ENCODE results near the gene NLRC3.

The NLRC3 gene

DNA sequence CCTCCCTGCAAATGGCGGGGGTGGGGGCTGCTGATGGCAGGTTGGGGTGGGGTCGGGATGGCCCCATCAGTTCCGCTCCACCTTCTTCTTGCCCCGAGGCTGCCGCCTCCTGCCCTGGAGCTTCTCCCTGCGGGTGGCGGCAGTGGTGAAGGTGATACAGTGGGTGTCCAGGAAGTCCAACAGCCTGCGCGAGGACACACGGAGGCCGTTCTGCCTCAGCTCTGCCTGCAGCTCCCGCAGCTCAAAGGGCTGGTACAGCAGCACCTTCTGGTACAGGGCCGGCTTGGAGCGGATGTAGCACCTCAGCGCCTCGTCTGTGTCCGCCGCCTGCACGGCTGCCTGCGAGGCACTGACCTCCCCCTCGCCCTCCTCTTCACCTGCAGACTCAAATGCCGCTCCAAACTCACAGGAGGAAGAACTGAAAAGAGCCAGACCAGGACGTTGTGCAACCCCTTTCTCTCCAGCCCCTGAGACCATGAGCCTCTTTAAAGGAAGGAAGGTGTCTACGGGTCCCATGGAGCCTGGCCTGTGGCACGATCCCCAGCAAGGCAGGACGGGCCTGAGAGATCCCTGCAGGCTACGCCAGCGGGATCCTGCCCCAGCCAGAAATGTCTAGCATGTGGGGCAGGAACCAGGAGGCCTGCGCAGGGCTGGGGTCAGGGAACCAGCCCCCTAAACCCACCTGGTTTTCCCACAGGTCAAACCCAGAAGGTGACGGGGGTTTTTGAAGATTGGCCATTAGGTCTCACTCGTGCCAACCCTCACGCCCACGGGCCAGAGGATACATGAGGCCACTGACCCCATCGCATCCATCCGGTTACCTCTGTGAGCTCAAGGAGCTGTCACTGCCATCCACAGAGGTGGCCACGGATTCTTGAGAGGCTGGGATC lies 5.3 kb upstream of the NLRC3 start:
- Histone ChIP-seq H3K27ac (no peak overlapping the region), H3K4me3 (no peak overlapping the region)

DNA sequence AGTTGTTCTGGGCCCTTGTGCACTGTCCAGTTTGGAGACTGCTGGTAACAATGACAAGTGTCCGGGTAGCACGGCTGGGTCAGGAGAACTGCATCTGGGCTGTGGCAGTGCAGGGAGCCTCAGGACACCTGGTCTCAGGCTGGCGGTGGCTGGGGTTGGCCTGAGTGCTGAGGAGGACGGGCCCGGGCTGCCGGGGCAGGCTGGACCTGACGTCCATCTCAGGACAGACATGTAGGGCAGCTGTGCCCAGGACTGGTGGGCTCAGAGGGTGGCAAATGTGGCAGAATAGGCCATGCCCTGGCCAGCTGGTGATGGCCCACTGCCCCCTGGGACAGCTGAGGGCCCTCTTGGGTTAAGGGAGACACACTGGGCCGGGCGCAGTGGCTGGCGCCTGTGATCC lies 4.2 kb upstream of the NLRC3 start:
- no peak overlapping the region for H3K4me3 ChIP-seq
- H3K27ac ChIP-seq, result no peak overlapping the region

DNA sequence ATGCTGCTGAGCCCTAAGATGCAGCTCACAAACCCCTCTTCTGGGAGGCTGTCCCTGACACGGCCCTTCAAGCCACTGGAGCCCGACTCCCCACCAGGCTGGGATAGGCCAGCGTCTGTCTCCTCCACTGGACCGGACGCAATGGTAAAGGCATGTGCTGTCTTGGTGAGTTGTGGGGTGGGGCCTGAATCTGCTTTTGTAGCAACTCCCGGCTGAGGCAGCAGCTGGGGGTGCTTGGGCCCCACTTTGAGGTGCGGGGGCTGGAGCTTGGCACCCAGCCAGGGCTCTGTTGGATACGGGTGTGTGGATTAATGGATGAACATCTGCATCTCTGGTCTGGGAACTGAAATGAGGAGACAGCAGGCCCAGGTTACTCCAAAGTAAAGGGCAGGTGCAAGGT lies 3.5 kb upstream of the NLRC3 start:
- Histone ChIP-seq H3K27ac (peak overlapping the region in 5 of 21 experiments; percentile 6 to 95 (median 77)), H3K4me3 (no peak overlapping the region)

DNA sequence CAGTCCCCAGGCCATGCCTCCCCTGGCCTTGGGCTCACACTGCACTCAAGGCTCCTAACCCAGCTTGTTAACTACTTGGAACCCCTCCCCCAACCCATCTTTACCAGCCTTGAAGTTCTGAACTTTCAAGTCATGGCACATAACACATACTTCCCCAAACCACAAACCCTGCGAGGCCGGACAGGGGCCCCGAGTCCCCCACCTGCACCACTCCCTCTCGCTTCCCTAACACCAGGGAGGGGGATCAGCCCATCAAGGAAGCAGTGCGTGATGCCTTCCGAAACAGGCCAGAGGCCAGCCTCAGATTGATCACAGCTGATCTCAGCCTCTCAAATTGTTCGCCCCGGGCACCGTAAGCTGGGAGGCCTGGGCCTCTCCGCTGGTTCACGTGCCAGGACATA lies 3.0 kb upstream of the NLRC3 start:
- Histone ChIP-seq H3K27ac (peak overlapping the region in 6 of 21 experiments; percentile 6 to 95 (median 83)), H3K4me3 (no peak overlapping the region)

DNA sequence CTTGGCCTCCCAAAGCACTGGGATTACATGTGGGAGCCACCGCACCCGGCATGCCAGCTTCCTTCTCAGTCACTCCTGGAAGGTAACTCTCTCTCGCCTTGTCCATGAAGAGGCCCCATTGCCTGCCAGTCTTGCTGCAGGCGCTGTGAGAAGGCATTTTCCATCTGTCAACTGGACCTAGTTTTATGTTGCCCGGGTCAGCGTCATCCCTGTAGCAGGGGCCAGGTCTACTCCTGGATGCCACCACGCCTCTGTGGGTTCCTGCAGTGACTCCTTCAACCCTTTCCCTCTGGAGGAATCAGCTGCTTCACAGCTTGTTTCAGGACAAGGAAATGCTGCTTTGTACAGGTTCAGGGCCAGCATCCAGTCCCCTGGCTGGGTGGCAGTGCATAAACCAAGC lies 2.6 kb upstream of the NLRC3 start:
- peak overlapping the region in 9 of 21 experiments; percentile 6 to 95 (median 87) for H3K27ac ChIP-seq
- H3K4me3 ChIP-seq, result no peak overlapping the region

DNA sequence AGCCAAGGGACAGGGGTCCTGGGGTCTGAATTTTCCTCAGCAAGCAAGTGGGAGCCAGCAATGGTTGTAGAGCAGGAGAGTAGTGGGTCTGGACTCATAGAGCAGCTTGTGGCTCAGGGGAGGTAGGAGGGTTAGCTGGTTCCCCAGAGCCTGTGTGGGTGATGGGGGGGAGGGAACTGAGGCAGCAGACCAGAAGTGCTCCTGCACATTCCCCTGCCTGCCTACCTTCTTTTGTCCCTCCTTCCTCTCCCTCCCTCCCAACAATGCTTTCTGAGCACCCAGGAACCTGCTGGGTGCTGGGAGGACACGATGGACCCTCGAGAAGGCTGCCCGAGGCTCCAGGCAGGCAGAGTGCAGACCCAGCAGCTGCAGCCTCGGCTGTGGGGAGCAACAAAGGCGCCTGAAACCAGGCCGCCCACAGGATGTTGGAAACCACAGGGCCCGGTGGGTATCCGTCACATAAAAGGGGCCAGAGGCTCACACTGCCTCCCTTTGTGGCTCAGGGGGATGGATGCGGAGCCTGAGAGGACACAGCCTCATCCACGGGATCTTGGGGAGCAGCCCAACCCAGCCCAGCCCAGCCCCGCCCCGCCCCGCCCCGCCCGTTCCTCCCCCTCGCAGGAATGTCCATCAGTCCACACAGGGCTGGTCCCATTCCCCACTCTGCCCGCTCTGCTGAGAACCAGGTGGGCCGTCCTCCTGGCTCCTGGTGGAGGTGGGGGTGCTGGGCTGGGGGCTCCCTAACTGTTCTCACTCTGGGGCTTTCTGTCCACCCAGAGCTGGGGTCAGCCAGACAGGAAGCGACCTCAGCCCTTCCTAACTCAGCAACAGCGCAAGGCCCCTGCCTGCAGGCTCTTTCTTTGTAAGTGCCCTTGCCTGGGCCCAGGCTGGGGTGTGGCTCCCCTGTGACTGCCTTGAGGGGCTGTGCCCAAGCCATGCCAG lies 1.7 kb upstream of the NLRC3 start:
- H3K4me3 ChIP-seq, result no peak overlapping the region

DNA sequence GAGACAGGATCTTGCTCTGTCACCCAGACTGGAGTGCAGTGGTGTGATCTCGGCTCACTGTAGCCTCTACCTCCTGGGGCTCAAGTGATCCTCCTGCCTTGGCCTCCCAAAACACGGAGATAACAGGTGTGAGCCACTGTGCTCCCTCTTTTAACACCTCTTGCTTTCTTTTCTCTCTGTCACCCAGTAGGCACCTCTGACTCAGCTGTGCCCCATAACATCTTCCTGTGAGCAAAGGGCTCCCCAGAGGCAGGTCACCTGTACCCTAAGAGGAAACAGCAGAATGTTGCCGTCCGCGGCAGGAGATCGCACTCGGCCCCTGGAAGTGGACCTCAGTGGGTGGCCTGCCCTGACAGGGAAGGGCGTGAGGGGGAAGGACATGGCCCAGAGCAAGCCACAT lies 918 bp upstream of the NLRC3 start:
- Histone ChIP-seq H3K4me3 (no peak overlapping the region), H3K27ac (peak overlapping the region in 12 of 21 experiments; percentile 34 to 95 (median 80))

More for the DNA sequence above, 1.7 kb upstream of the NLRC3 start:
- peak overlapping the region in 13 of 21 experiments; percentile 2 to 95 (median 77) for H3K27ac ChIP-seq

DNA sequence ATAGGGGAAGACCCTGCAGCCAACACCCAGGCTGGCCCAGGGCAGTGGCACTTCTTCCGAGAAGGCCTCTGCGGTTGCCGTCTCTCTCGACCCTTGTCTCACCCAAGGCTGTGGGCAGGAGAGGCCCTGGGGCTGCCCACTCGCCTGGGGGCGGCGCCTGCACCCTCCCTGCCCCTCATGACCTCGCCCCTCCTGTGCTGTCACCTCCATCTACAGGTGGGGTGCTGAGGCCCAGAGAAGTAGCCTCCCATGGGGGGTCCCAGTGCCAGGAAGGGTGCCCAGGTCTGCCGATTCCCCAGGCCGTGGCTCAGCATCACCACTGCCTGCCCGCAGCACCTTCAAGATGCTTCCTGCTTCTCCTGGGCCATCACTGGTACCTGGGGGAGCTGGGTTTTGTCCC lies 992 bp downstream of the NLRC3 start:
- Histone ChIP-seq H3K4me3 (peak overlapping the region; percentile 17 to 41 (median 31)), H3K27ac (peak overlapping the region in 10 of 21 experiments; percentile 18 to 95 (median 84))

DNA sequence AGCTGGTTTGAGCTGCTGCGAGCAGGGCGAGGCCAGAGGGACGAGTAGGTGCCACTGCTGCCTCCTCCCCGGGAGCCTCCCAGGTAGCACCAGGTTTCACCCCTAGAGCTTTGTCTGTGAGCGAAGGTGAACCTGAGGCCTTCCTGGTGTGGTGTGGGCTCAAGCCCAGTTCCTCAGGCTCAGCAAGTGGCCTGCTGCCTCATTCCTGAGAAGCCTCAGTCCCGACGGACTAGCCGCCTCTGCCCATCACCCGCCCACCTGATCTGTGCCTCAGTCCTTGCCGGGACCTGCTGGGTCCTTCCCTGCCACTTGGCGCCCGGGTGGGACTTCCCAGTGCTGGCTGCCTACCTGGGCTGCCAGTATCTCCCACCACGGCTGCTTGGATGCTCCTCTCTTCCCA lies 1.7 kb downstream of the NLRC3 start:
- H3K27ac ChIP-seq, result peak overlapping the region in 8 of 21 experiments; percentile 42 to 95 (median 88)

DNA sequence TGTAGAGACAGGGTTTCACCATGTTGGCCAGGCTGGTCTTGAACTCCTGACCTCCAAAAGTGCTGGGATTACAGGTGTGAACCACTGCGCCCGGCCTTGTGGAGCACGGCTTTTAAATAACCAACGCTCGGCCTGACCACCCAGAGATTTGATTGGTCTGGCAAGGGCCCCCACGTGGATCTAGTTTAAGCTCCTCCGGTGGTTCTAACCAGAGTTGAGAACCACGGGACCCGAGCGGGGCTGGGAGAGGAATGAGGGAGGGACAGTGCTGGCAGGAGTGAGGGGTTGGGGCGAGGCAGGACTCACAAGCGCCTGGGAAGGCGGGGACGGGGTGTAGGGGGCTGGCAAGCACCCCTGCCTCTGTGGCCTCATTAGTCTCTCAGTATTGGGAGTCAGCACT lies 3.0 kb downstream of the NLRC3 start:
- Histone ChIP-seq H3K27ac (no peak overlapping the region), H3K4me3 (no peak overlapping the region)

More for the DNA sequence above, 1.7 kb downstream of the NLRC3 start:
- peak overlapping the region in 6 of 7 experiments; percentile 17 to 41 (median 32) for H3K4me3 ChIP-seq

DNA sequence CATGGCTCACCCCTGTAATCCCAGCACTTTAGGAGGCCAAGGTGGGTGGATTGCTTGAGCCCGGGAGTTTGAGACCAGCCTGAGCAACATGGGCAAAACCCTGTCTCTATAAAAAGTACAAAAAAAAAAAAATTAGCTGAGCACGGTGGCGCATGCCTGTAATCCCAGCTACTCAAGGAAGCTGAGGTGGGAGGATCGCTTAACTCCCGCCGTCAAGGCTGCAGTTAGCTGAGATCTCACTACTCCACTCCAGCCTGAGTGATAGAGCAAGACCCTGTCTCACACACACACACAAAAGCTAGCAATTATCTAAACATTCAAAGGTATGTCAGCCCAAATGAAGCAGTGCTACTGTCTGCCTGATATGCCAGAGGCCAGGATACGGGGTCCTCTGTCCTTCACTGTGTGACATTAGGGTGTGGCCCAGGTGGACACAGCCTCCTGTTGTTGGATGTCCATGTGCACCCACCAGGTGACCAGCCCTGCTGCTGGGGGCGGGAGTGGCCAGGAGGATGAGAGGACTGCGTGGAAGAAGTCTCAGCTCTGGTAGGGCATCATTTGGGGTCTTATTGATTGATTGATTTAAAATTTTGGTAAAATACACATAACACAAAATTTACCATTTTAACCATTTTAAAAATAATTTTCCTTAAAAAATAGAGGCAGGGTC lies 3.9 kb downstream of the NLRC3 start:
- Histone ChIP-seq H3K27ac (no peak overlapping the region), H3K4me3 (no peak overlapping the region)

DNA sequence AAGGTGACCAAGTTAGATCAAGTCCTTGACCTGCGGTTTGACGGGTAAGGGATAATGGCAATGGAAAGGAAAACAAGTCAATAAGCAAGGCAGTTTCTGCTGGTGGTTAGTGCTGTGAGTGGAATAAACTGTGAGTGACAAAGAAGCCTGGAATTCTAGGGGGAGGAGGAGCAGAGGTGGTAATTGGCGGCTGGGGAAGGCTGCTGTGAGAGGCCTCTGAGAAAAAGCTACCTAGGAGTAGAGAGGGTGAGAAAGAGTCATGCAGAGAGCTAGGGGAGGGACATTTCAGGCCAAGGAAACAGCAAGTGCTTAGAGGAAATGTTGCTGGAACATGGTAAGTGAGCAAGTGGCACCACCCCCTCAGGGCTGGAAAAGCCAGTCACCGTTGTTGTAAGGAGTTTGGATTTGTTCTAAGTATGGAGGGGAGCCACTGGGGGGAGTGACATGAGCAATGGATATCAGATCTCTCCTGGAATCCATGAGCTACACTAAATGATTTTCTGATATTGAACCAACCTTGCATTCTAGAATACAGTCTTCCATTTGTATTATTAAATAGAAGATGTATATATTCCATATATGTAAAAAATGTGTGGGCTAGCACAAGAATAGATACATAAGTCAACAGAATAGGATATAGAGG lies 6.7 kb downstream of the NLRC3 start:
- Histone ChIP-seq H3K27ac (no peak overlapping the region), H3K4me3 (no peak overlapping the region)

DNA sequence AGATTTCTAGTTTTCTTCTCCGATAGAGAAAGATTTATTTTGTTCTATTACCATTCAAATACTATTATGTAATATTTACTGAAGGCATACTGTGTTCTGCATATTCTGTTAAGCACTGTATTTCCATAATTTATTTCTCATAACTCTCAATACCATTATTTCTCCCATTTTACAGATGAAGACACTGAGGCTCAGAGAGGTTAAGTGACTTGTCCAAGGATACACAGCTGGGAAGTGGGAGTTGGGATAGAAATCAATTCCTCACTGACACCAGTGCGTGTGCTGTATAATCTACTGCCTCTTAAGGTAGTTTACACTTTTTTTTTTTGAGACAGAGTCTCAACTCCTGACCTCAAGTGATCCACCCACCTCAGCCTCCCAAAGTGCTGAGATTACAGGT lies 7.4 kb downstream of the NLRC3 start:
- no peak overlapping the region for H3K27ac ChIP-seq
- no peak overlapping the region for H3K4me3 ChIP-seq

DNA sequence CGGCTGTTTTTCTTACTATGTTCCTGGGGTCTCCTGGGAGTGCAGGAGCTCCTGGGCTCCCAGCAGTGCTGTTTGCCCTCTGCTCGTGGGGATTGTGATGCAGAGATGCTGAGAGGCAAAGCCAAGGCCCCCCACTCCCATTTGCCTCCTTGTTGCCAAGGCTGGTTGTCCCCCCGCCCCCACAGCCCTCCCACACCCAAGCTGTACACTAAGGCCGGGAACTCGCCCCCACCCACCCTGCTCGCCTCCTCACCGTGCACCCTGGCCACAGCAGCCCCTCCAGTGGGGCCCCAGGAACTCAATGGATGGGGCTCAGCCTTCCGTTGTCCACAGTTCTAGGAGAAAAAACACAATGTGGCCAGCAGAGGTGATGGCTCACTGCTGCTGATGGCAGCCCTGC lies 10.2 kb downstream of the NLRC3 start:
- Histone ChIP-seq H3K27ac (no peak overlapping the region), H3K4me3 (no peak overlapping the region)

DNA sequence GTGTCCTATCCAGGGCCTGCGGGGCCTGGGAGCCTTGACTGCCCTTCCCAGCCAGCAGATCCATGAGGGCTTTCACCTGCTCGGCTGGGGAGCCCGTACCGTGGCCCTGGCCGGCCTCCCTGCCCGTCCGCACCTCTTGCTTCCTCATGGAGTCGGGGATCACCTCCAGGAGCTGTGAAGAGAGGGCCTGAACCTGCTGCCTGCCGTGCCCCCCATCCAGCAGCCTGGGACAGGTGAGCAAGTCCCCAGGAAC lies 12.4 kb downstream of the NLRC3 start:
- no peak overlapping the region for H3K27ac ChIP-seq

DNA sequence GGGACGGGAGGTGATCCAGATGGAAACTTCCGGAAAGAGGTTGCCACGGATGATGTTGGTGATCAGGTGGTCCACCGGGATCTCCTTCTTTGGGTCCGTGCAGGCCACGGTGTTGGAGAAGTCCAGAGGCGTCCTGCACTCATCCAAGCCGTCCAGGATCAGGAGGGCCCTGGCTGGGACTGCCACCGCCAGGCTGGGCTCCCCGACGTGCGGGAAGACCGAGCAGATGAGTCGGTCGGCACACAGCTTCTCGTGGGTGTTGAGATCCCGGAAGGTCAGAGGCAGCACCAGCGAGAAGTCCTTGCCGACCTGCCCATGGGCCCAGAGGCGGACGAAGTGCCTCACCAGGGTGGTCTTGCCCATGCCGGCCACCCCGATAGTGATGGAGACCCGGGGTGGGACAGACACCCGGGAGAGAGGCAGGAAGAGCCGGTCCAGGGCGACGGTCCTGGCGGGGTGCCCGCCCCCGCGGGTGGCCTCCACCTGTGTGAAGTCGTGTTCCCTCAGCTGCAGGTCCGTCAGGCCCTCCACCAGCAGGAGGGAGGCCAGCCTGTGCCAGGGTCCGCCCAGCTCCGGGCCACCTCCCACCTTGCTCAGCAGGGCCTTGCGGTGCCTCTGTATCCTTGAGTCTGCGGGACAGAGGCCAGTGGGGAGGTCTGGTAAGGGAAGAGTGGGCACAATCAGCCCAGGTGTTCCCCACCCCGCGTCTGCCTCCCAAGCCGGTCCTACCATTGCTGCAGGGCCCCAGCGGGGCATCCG lies 12.9 kb downstream of the NLRC3 start:
- Histone ChIP-seq H3K4me3 (no peak overlapping the region), H3K27ac (no peak overlapping the region)

More for the DNA sequence above, 12.4 kb downstream of the NLRC3 start:
- H3K4me3 ChIP-seq, result no peak overlapping the region

DNA sequence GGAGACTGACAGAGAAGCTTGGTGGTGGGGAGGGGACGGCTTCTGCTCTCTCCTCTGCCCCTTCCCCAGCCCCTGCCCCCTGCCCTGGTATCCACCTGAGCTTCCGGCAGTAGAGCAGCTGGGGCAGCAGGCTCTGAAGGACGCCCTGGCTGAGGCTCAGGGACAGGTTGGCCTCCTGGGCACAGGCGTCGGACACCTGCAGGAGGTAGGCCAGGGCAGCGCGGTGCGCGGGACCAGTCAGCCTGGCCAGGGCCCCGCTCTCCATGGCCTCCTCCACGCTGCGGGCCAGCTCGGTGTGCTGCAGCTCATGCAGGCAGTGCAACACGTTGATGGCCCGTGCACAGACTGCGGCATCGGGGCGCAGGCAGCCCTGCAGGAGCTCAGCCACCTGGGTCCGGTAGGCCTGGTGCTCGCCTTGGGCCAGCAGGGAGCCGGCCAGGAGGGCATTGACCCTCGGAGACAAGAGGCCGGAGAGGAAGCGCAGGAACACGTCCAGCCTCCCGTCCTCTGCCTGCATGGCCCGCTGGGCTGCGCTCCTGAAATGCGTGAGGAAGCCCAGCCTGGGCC lies 14.2 kb downstream of the NLRC3 start:
- Histone ChIP-seq H3K27ac (no peak overlapping the region), H3K4me3 (no peak overlapping the region)

DNA sequence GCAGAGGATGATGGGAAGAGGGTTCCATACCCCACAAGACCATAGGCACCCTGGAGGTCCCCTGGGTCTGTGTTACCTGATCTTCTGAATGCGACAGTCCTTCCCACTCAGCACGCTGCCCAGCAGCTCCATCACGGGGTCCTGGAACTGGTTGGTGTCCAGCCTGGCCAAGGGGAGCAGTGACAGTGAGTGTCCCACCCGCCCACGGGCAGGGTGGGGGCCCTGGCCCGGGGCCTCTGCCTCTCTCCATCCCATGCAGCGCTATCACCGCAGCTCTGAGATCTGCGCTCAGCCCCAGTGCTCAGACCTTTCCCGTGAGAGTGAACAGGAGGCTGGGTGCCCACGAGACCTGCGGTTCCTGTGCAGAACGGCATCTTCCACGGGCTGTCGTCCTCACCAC lies 15.6 kb downstream of the NLRC3 start:
- Histone ChIP-seq H3K27ac (no peak overlapping the region), H3K4me3 (no peak overlapping the region)
